Urinary bladder (tissue), 4 donors: ENCODE results near the gene MAF. TPM values are rescaled to one million over a fixed set of nuclear protein-coding genes. Genes with fewer than 3 reads are reported as not detected.

ENCODE experiments used
- DNase-seq: peaks from one replicate; pipeline ENCODE4 v3.0.0-alpha.2; 2015; ENCODE audit errors: extremely low spot score
- H3K27ac ChIP-seq: one replicate; pipeline ENCODE4 v1.5.1; 2013; ENCODE audit warnings: low read depth, mild to moderate bottlenecking, moderate library complexity
- H3K36me3 ChIP-seq: one replicate; pipeline ENCODE4 v1.6.1; 2013; ENCODE audit warnings: mild to moderate bottlenecking, moderate library complexity; ENCODE audit not compliant: insufficient read depth
- H3K4me1 ChIP-seq: one replicate; pipeline ENCODE4 v1.6.1; 2013; ENCODE audit warnings: mild to moderate bottlenecking, moderate library complexity; ENCODE audit not compliant: insufficient read depth
- H3K4me3 ChIP-seq: one replicate; pipeline ENCODE4 v1.5.1; 2013; ENCODE audit warnings: low read depth, low read length
- WGBS: extraction: QIAGEN DNeasy Blood & Tissue Kit; methylation state at CpG from one replicate; pipeline ENCODE4 v1.1.7; 2013; 5-methylcytosine and 5-hydroxymethylcytosine counted together
- polyA plus RNA-seq: library from polyadenylated mRNA; stranded (reverse); fragments of 200-250 nt; gene quantifications from one replicate; pipeline ENCODE4 v1.2.3, GENCODE V29; 2013
- total RNA-seq: library from RNA; depleted of rRNA; stranded (reverse); fragments of >200 nt; gene quantifications from one replicate; pipeline ENCODE4 v1.2.3, GENCODE V29; 2014
- donor health status: healthy with polysubstance abuse.
- donor health status: healthy.

MAF gene
- total and polyA plus RNA-seq, 2 donors = 27.7 to 39.1 TPM

DNA sequence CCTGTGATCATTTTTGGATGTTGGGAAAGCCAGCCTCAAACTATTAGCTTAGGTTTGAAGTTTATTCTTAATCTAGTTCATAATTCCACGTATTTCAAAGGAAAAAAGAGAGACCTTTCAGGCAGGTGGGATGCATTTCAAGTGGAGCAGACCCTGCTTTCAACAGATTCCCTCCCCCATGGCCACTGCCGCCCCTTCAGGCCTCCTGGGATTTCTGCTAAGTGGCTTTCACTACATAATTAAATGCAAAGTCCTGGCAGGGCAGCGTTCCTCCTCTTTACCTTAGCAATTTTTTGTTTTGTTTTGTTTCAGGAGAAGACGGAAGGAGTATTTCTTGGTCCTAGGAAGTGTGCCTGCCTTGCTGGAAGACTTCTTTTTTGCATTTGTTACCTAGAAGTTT, 36.6 kb downstream of the MAF start:
- 77% methylated on average over 4 of the region's 4 CpGs for WGBS

GRCh38 chr16:79562166-79562823, 38.2 kb downstream of the MAF start:
- DNase-seq = no peak
- Histone ChIP-seq H3K27ac (no peak overlapping the region), H3K4me1 (no peaks in the 10 kb centered on the region), H3K36me3 (no peaks in the 10 kb centered on the region), H3K4me3 (no peak overlapping the region)
- WGBS = 81% methylated on average over 5 of the region's 5 CpGs

More for the DNA sequence above, 36.6 kb downstream of the MAF start:
- H3K4me3 ChIP-seq = no peak overlapping the region
- H3K27ac ChIP-seq = no peak overlapping the region
- no peaks in the 10 kb centered on the region for H3K4me1 ChIP-seq
- no peaks in the 10 kb centered on the region for H3K36me3 ChIP-seq
- DNase-seq = no peak

GRCh38 chr16:79561729-79562128, 38.8 kb downstream of the MAF start:
- DNase-seq = no peak
- Histone ChIP-seq H3K27ac (no peak overlapping the region), H3K4me3 (no peak overlapping the region), H3K4me1 (no peaks in the 10 kb centered on the region), H3K36me3 (no peaks in the 10 kb centered on the region)
- 95% methylated on average over 5 of the region's 5 CpGs for WGBS

DNA sequence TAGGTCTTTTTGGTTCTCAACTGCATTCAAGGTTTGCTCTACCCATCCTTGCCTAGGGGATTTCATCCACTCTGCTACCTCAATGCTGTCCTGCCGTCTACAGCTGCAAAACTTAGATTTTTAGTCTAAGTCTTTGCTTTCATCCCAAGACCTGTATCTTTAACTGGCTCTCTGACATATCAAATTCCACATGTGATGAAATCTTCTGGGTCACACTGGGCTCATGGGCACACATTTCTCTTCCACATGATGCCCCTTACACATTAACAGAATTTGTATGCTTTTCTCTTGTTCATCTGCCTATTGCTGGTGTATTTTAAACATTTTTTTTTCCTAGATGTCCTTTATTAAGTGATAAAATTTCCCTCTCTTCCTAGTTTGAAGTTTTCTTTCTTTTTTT, 39.6 kb downstream of the MAF start:
- H3K27ac ChIP-seq = no peak overlapping the region
- H3K4me3 ChIP-seq = no peak overlapping the region
- WGBS = 95% methylated on average over 1 of the region's 1 CpG
- H3K36me3 ChIP-seq = no peaks in the 10 kb centered on the region
- H3K4me1 ChIP-seq = no peaks in the 10 kb centered on the region
- no peak for DNase-seq

DNA sequence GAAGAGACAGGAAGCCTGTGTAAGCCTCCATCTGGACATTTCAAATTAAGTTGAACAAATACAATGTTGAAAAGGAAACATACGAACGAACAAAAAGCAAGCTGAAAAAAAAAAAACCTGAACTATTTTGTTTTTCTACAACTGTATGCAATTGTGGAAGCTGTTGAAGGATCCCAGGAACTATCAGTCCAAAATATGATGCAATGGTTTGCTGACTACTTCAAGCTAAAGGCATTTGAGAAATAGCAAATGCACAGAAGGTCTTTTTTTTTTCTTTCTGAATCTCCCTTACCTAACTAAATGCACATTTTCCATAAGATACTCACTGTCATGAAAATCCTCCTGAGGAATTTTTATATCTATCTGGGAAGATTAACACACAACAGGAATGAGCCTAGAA, 40.2 kb downstream of the MAF start:
- H3K27ac ChIP-seq = no peak overlapping the region
- DNase-seq = no peak
- 60% methylated on average over 2 of the region's 2 CpGs for WGBS
- no peaks in the 10 kb centered on the region for H3K4me1 ChIP-seq
- H3K36me3 ChIP-seq = no peaks in the 10 kb centered on the region
- no peak overlapping the region for H3K4me3 ChIP-seq

- no peaks in the 10 kb centered on the region for H3K36me3 ChIP-seq
- no peak overlapping the region for H3K4me3 ChIP-seq
- DNase-seq = no peak
- 95% methylated on average over 1 of the region's 1 CpG for WGBS
- H3K4me1 ChIP-seq = no peaks in the 10 kb centered on the region
- H3K27ac ChIP-seq = no peak overlapping the region
These were observed 41.0 kb downstream of the MAF start for GRCh38 chr16:79559532-79559931.

DNA sequence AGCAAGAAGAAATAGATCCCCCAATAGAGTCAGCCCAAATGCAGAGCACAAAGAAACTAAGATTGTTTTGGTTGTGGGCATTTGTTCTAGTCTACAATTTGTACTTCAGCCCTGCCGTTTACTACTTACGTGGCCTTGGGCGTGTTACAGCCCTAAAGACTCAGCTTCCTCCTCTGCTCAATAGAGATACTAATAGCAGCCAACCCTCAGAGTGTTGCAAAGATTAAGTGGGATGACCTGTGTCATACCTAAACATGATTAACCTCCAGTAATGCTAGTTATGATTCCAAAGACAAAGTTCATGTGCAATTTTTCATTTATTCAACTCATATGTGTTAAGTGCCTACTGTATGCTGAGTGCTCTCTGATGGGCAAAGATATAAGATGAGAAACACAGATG, 43.1 kb downstream of the MAF start:
- no peak for DNase-seq
- 74% methylated on average over 3 of the region's 3 CpGs for whole genome bisulfite sequencing
- no peaks in the 10 kb centered on the region for H3K4me1 ChIP-seq

DNA sequence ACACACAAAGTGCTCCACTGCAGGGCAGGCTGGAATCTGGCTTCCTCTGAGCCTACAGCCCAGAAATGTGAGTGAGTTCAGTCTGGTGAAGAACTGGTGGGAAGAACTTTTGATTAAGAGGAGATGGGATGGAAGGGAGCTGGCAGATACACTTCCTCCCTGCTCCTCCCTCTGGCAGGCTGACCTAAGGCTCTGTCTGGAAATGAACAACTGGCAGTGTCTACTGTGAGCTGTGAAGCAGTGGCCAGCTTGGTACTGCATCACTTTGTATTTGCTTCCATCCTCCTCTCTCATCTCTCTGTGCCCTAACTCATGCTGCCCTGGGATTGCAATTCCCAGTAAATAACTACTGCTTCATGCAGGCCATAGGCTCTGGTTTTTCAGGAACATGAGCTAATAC, 45.6 kb downstream of the MAF start:
- no peaks in the 10 kb centered on the region for H3K36me3 ChIP-seq
- DNase-seq = no peak
- H3K4me3 ChIP-seq = no peak overlapping the region
- H3K27ac ChIP-seq = no peak overlapping the region
- H3K4me1 ChIP-seq = no peaks in the 10 kb centered on the region

More for the DNA sequence above, 43.1 kb downstream of the MAF start:
- H3K36me3 ChIP-seq = no peaks in the 10 kb centered on the region
- H3K27ac ChIP-seq = no peak overlapping the region
- no peak overlapping the region for H3K4me3 ChIP-seq

- no peak for DNase-seq
- H3K4me3 ChIP-seq = no peak overlapping the region
- no peaks in the 10 kb centered on the region for H3K36me3 ChIP-seq
- H3K27ac ChIP-seq = no peak overlapping the region
- WGBS = 99% methylated on average over 2 of the region's 2 CpGs
- H3K4me1 ChIP-seq = no peaks in the 10 kb centered on the region
These were observed 50.2 kb downstream of the MAF start for GRCh38 chr16:79550373-79550772.

GRCh38 chr16:79547085-79547484, 53.5 kb downstream of the MAF start:
- no peak overlapping the region for H3K27ac ChIP-seq
- DNase-seq = no peak
- no peaks in the 10 kb centered on the region for H3K36me3 ChIP-seq
- no peak overlapping the region for H3K4me3 ChIP-seq
- WGBS = 92% methylated on average over 6 of the region's 6 CpGs
- no peaks in the 10 kb centered on the region for H3K4me1 ChIP-seq
